ENCODE measurements around the gene PIEZO1. TPM values are rescaled to one million over a fixed set of nuclear protein-coding genes. Genes with fewer than 3 reads are reported as not detected.
A peak's percentile ranks its signal among the peaks of the same experiment; 100 is the strongest.
"Not testable (repeated sequence)": the region's sequence is repeated elsewhere in the genome, so short reads cannot be mapped to it uniquely, and the experiment has no call there.

Gene PIEZO1
- total RNA-seq, 2 donors from 2014 or later, result 197 to 326 TPM

DNA sequence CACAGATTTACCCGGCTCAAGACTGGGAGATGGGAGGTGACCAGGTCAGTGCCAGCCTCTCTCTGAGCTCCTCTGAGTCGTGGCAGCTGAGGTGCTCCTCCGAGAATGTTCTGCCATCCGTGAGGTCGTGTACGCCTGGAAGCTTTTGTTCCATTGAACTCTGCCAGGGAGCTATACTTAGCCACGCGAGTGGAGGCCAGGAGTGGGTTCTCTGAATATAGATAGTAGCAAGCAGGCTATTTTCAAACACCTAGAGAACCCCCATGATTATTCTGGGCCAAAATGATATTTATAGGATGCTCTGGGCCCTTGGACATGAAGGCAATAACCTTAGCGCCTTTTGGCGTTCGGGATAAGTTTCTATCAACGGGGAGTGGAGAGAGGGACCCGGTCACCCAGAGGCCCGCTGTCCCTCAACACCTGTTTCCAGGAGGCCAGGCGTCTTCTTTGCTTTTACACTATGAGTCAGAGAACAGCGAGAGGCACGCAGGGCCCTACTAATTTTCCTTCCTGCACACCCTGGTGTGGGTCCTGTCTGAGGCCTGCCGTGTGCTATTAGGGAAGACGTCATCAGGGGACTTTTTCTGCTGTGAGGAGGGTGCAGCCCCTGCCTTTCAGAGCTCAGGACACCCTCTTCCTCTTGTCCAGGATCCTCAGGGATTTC is 111.2 kb downstream of the PIEZO1 start:
- ATAC-seq (replicated peaks), result no peak
- peak overlapping the region; percentile 33 for H3K27ac Mint-ChIP-seq

DNA sequence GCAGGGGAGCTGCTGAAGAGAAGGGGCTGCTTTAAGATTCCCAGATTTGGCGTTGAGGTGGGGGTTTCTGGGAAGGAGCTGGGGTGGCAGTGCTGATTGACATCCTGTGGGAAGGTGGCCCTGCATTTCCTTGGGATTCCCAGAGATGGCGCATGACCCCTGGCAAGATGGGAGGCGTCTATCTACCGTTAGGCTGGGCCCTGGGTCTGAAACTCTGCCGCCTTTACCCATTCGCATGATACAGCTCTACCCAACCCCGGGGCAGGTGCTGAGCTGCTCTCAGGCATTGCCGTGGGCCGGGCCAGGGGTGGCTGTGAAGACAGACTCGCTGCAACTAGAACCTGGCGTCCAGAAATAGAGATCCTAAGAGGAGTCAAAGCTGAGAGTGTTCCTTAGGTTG is 112.2 kb downstream of the PIEZO1 start:
- no peaks in the 10 kb centered on the region for H3K9me3 Mint-ChIP-seq
- no peaks in the 10 kb centered on the region for H3K36me3 Mint-ChIP-seq (ENCODE audit: low read depth)
- H3K4me3 Mint-ChIP-seq, result no peak overlapping the region
- no peaks in the 10 kb centered on the region for H3K27me3 Mint-ChIP-seq
- no peaks in the 10 kb centered on the region for H3K4me1 Mint-ChIP-seq
- ATAC-seq (replicated peaks), result no peak
- no peak overlapping the region for H3K27ac Mint-ChIP-seq

More for the DNA sequence above, 111.2 kb downstream of the PIEZO1 start:
- H3K4me1 Mint-ChIP-seq, result no peaks in the 10 kb centered on the region
- H3K36me3 Mint-ChIP-seq (ENCODE audit: low read depth), result no peaks in the 10 kb centered on the region
- H3K4me3 Mint-ChIP-seq, result no peak overlapping the region
- H3K9me3 Mint-ChIP-seq, result no peaks in the 10 kb centered on the region
- H3K27me3 Mint-ChIP-seq, result no peaks in the 10 kb centered on the region

DNA sequence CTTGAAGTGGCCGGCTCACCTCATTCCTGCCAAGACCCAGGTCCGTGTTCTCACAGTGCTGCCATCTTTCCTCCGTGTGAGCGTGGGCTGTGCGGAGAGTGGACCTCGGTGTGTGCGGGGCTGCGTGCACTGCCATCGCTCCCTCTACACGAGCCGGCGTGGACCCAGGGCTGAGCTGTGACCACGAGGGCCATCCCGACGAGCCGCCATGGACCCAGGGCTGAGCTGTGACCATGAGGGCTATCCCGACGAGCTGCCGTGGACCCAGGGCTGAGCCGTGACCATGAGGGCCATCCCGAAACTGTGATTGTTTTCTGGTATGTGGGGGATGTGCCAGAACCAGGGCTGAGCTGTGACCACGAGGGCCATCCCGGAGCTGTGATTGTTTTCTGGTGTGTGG is 113.2 kb downstream of the PIEZO1 start:
- ATAC-seq (replicated peaks), result no peak
- H3K27me3 Mint-ChIP-seq, result no peaks in the 10 kb centered on the region
- H3K9me3 Mint-ChIP-seq, result no peaks in the 10 kb centered on the region
- no peaks in the 10 kb centered on the region for H3K36me3 Mint-ChIP-seq (ENCODE audit: low read depth)
- H3K4me1 Mint-ChIP-seq, result no peaks in the 10 kb centered on the region
- H3K4me3 Mint-ChIP-seq, result no peak overlapping the region
- no peak overlapping the region for H3K27ac Mint-ChIP-seq

DNA sequence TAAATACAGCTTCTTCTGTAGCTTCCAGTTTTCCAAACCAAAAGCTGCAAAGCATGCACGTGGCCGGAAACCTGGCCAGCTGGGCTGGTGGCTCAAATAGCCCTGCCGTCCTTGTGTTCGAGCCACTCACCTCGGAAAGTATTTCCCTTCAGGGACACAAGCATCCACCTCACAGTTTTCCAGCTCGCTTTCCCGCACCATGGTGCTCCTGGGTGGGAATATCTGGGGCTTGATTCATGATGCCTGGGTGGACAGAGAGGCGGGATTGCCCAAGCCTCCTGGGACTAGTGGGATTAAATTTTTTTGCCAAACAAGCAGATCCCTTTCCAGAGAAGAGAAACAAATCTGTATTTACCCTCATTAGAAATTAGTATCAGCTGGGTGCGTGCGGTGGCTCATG is 115.0 kb downstream of the PIEZO1 start:
- no peak for ATAC-seq (replicated peaks)
- no peaks in the 10 kb centered on the region for H3K36me3 Mint-ChIP-seq (ENCODE audit: low read depth)
- no peaks in the 10 kb centered on the region for H3K27me3 Mint-ChIP-seq
- no peak overlapping the region for H3K27ac Mint-ChIP-seq
- no peak overlapping the region for H3K4me3 Mint-ChIP-seq
- H3K4me1 Mint-ChIP-seq, result no peaks in the 10 kb centered on the region
- no peaks in the 10 kb centered on the region for H3K9me3 Mint-ChIP-seq

DNA sequence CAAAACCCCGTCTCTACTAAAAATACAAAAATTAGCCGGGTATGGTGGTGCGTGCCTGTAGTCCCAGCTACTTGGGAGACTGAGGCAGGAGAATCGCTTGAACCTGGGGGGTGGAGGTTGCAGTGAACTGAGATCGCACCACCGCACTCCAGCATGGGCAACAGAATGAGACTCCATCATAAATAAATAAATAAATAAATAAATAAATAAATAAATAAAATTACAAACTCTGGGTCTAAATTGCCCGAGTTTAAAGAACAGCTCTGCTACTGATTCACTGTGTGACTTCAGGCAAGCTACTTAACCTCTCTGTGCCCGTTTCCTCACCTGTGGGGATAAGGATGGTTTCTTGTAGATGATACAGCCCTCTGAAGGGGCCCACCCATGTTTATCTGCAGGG is 115.5 kb downstream of the PIEZO1 start:
- not testable (repeated sequence) for H3K27ac Mint-ChIP-seq; H3K4me3 Mint-ChIP-seq; ATAC-seq (replicated peaks); H3K4me1 Mint-ChIP-seq; H3K36me3 Mint-ChIP-seq (ENCODE audit: low read depth); H3K9me3 Mint-ChIP-seq; H3K27me3 Mint-ChIP-seq

DNA sequence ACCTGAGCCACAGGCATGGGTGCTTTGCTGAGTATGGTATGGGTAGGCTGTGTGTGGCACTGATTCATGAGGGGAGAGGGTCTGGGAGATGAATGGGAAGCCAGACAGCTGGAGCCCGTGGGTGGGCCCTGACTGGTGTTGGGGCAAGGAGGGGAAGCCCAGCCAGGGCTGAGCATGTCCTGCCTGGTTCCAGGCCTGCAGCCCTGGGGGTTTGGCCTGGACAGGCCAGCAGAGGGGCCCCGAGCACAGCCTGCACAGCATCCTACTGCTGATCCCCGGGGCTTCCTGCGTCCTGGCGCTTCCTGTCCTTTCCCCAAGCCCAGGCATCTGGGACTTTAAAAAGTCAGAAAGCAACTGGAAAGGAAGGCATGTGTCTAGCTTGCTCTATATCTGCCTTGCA is 117.6 kb downstream of the PIEZO1 start:
- H3K4me3 Mint-ChIP-seq, result no peak overlapping the region

DNA sequence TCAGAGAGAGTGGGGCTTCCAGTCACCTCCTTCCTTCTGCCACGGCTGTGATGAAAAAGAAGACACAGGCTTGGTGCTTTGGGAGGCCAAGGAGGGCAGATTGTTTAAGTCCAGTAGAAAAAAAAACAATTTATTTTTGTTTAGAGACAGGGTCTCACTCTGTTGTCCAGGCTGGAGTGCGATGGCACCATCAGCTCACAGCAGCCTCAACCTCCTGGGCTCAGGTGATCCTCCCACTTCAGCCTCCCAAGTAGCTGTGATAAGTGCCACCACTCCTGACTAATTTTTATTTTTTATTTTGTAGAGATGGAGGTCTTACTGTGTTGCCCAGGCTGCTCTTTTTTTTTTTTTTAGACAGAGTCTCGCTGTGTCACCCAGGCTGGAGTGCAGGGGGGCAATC is 119.5 kb downstream of the PIEZO1 start:
- Mint-ChIP-seq H3K4me1 (peaks cover 11% of the 10 kb centered on the region), H3K27me3 (no peaks in the 10 kb centered on the region), H3K36me3 (ENCODE audit: low read depth) (no peaks in the 10 kb centered on the region), H3K9me3 (no peaks in the 10 kb centered on the region), H3K4me3 (no peak overlapping the region), H3K27ac (no peak overlapping the region)
- no peak for ATAC-seq (replicated peaks)

More for the DNA sequence above, 117.6 kb downstream of the PIEZO1 start:
- Mint-ChIP-seq H3K9me3 (no peaks in the 10 kb centered on the region), H3K27ac (no peak overlapping the region), H3K27me3 (no peaks in the 10 kb centered on the region), H3K36me3 (ENCODE audit: low read depth) (no peaks in the 10 kb centered on the region), H3K4me1 (no peaks in the 10 kb centered on the region)
- ATAC-seq (replicated peaks), result no peak

Other genes with a start within 250 kb of the PIEZO1 start
- gene ZC3H18, start 214.8 kb downstream of the PIEZO1 start, total RNA-seq, result 100 to 1,000 TPM; 103 TPM
- gene IL17C, start 146.6 kb downstream of the PIEZO1 start, total RNA-seq, result under 1 TPM; 0.42 to 0.56 TPM
- 100 to 1,000 TPM; 242 to 290 TPM for gene CYBA, start 134.2 kb downstream of the PIEZO1 start, total RNA-seq
- 10 to 100 TPM; 84.3 to 93.2 TPM for gene MVD, start 122.1 kb downstream of the PIEZO1 start, total RNA-seq
- 1 to 10 TPM; 5.9 to 6.7 TPM for gene SNAI3, start 98.7 kb downstream of the PIEZO1 start, total RNA-seq
- gene RNF166, start 78.8 kb downstream of the PIEZO1 start, total RNA-seq, result 100 to 1,000 TPM in 1 of 2 donors, 10 to 100 TPM in 1; 57.1 to 119 TPM
- gene CTU2, start 78.7 kb downstream of the PIEZO1 start, total RNA-seq, result 10 to 100 TPM; 19.8 to 31.8 TPM
- gene CDT1, start 18.6 kb upstream of the PIEZO1 start, total RNA-seq, result 100 to 1,000 TPM in 1 of 2 donors, 10 to 100 TPM in 1; 96.6 to 141 TPM
- 100 to 1,000 TPM; 132 to 139 TPM for gene APRT, start 26.7 kb upstream of the PIEZO1 start, total RNA-seq
- gene GALNS, start 71.7 kb upstream of the PIEZO1 start, total RNA-seq, result 10 to 100 TPM; 37.6 to 73.0 TPM
- 10 to 100 TPM; 51.1 to 73.9 TPM for gene TRAPPC2L, start 71.9 kb upstream of the PIEZO1 start, total RNA-seq
- not detected for gene PABPN1L, start 81.4 kb upstream of the PIEZO1 start, total RNA-seq
- under 1 TPM in 1 of 2 donors, not detected in 1; 0.19 TPM for gene CBFA2T3, start 192.0 kb upstream of the PIEZO1 start, total RNA-seq